ENCODE measurements around the gene YIPF1. TPM values are rescaled to one million over a fixed set of nuclear protein-coding genes. Genes with fewer than 3 reads are reported as not detected.

Gene YIPF1
- total and polyA plus RNA-seq, 4 donors: 19.9 to 33.3 (median 25.1) TPM

GRCh38 chr1:53837924-53838653, 51.5 kb downstream of the YIPF1 start, which contains the start of gene NDC1:
TSS of gene NDC1 (minus strand) at chr1:53838296. CDS start at chr1:53838261, 35 bp downstream.
- 0 to 1% methylated on average over 59 of the region's 59 CpGs for WGBS, 2 donors
- H3K27ac ChIP-seq (ENCODE audit: low read depth in 1 of 2, low read length in 1 of 2): peak within 1 kb of the TSS; percentile 95 to 99
- H3K9ac ChIP-seq (ENCODE audit: insufficient read depth in 1 of 2, low read length in 2 of 2): peak within 1 kb of the TSS; percentile 46 to 77
- no peaks in the 10 kb centered on the region for H3K36me3 ChIP-seq (ENCODE audit: control insufficient read depth in 4 of 4, insufficient read depth in 4 of 4, low read length in 4 of 4)
- peaks cover 0 to 3% (median 2%) of the 10 kb centered on the region in 5 donors for H3K4me1 ChIP-seq (ENCODE audit: control insufficient read depth in 5 of 5, insufficient read depth in 5 of 5, low read length in 5 of 5)
- H3K9me3 ChIP-seq (ENCODE audit: control insufficient read depth in 4 of 4, insufficient read depth in 3 of 4, low read length in 3 of 4): peaks cover 0 to 3% (median under 1%) of the 10 kb centered on the region in 4 donors
- no peaks in the 10 kb centered on the region for H3K27me3 ChIP-seq (ENCODE audit: control insufficient read depth in 3 of 3, insufficient read depth in 3 of 3, low read length in 2 of 3)
- TF ChIP-seq CTCF (IDR thresholded peaks at IDR 0.05; ENCODE audit: control extremely low read depth, extremely low read depth): no peak
- peak within 1 kb of the TSS; percentile 98 for H3K4me3 ChIP-seq
- peak; percentile 94 to 98 (median 98) for DNase-seq
- ATAC-seq (ENCODE audit: insufficient read depth, low FRiP score): peak; percentile 97

- peak overlapping the region; percentile 95 to 99 for H3K27ac ChIP-seq (ENCODE audit: low read depth in 1 of 2, low read length in 1 of 2)
- DNase-seq (peak in 2 of 3 donors; percentile 9 to 11), ATAC-seq (ENCODE audit: insufficient read depth, low FRiP score) (no peak)
- H3K4me3 ChIP-seq: peak overlapping the region; percentile 98
- H3K36me3 ChIP-seq (ENCODE audit: control insufficient read depth in 4 of 4, insufficient read depth in 4 of 4, low read length in 4 of 4): no peaks in the 10 kb centered on the region
- peaks cover 0 to 3% (median under 1%) of the 10 kb centered on the region in 4 donors for H3K9me3 ChIP-seq (ENCODE audit: control insufficient read depth in 4 of 4, insufficient read depth in 3 of 4, low read length in 3 of 4)
- H3K9ac ChIP-seq (ENCODE audit: insufficient read depth in 1 of 2, low read length in 2 of 2): peak overlapping the region; percentile 46 to 77
- WGBS, 2 donors: 0% methylated on average over 5 of the region's 5 CpGs
- H3K4me1 ChIP-seq (ENCODE audit: control insufficient read depth in 5 of 5, insufficient read depth in 5 of 5, low read length in 5 of 5): peaks cover 0 to 3% (median 2%) of the 10 kb centered on the region in 5 donors
- no peaks in the 10 kb centered on the region for H3K27me3 ChIP-seq (ENCODE audit: control insufficient read depth in 3 of 3, insufficient read depth in 3 of 3, low read length in 2 of 3)
- no peak for TF ChIP-seq CTCF (IDR thresholded peaks at IDR 0.05; ENCODE audit: control extremely low read depth, extremely low read depth)
Observed at GRCh38 chr1:53837646-53837923, 52.0 kb downstream of the YIPF1 start.

GRCh38 chr1:53835491-53835890, 54.1 kb downstream of the YIPF1 start:
- H3K27me3 ChIP-seq (ENCODE audit: control insufficient read depth in 3 of 3, insufficient read depth in 3 of 3, low read length in 2 of 3): no peaks in the 10 kb centered on the region
- TF ChIP-seq CTCF (IDR thresholded peaks at IDR 0.05; ENCODE audit: control extremely low read depth, extremely low read depth): no peak
- WGBS, 2 donors: 93 to 94% methylated on average over 2 of the region's 2 CpGs
- H3K36me3 ChIP-seq (ENCODE audit: control insufficient read depth in 4 of 4, insufficient read depth in 4 of 4, low read length in 4 of 4): no peaks in the 10 kb centered on the region
- DNase-seq (no peak), ATAC-seq (ENCODE audit: insufficient read depth, low FRiP score) (no peak)
- no peak overlapping the region for H3K4me3 ChIP-seq
- peaks cover 0 to 3% (median 2%) of the 10 kb centered on the region in 5 donors for H3K4me1 ChIP-seq (ENCODE audit: control insufficient read depth in 5 of 5, insufficient read depth in 5 of 5, low read length in 5 of 5)
- no peaks in the 10 kb centered on the region for H3K9me3 ChIP-seq (ENCODE audit: control insufficient read depth in 4 of 4, insufficient read depth in 3 of 4, low read length in 3 of 4)
- no peak overlapping the region for H3K9ac ChIP-seq (ENCODE audit: insufficient read depth in 1 of 2, low read length in 2 of 2)
- H3K27ac ChIP-seq (ENCODE audit: low read depth in 1 of 2, low read length in 1 of 2): no peak overlapping the region
